Mesenchymal stem cell (in vitro differentiated cells and primary cell): ENCODE results near the gene MMP7.

Experiments
- DNase-seq: peaks from one replicate; pipeline ENCODE4 v3.0.0-alpha.2; 2013
- H2AFZ ChIP-seq: one replicate; pipeline ENCODE4 v1.6.1; 2013; ENCODE audit warnings: low read depth, mild to moderate bottlenecking, control low read depth, inconsistent platforms, low read length, moderate library complexity
- H2AK5ac ChIP-seq: 2 replicates; pipeline ENCODE4 v1.6.1; 2013; ENCODE audit warnings: low read length, moderate library complexity, mild to moderate bottlenecking, inconsistent platforms; ENCODE audit not compliant: severe bottlenecking
- H2BK120ac ChIP-seq: one replicate; pipeline ENCODE4 v1.6.1; 2013; ENCODE audit warnings: low read depth, mild to moderate bottlenecking, inconsistent platforms, low read length, moderate library complexity
- H2BK12ac ChIP-seq, 2 experiments: one replicate each; pipeline ENCODE4 v1.6.1; 2013; ENCODE audit warnings: inconsistent platforms in 2 of 2, low read length in 2 of 2, mild to moderate bottlenecking in 2 of 2, moderate library complexity in 2 of 2, control low read depth in 1 of 2
- H2BK15ac ChIP-seq: one replicate; pipeline ENCODE4 v1.6.1; 2013; ENCODE audit warnings: mild to moderate bottlenecking, low read depth, inconsistent platforms; ENCODE audit not compliant: poor library complexity, severe bottlenecking
- H2BK5ac ChIP-seq: 2 replicates; pipeline ENCODE4 v1.6.1; 2013; ENCODE audit warnings: low read depth, mild to moderate bottlenecking, low read length, control low read depth, inconsistent platforms; ENCODE audit not compliant: poor library complexity, severe bottlenecking
- H3K14ac ChIP-seq, 2 experiments: one replicate each; pipeline ENCODE4 v1.6.1; 2013; ENCODE audit warnings: inconsistent platforms in 2 of 2, low read length in 2 of 2, control low read depth in 1 of 2, mild to moderate bottlenecking in 1 of 2, moderate library complexity in 1 of 2
- H3K18ac ChIP-seq, 2 experiments: one replicate each; pipeline ENCODE4 v1.6.1; 2013; ENCODE audit warnings: inconsistent platforms in 2 of 2, low read length in 2 of 2, control low read depth in 1 of 2, low read depth in 1 of 2, mild to moderate bottlenecking in 1 of 2
- H3K23ac ChIP-seq, 2 experiments: one replicate each; pipeline ENCODE4 v1.6.1; 2013; ENCODE audit warnings: inconsistent platforms in 2 of 2, low read length in 2 of 2, mild to moderate bottlenecking in 2 of 2, moderate library complexity in 2 of 2, control low read depth in 1 of 2
- H3K27ac ChIP-seq: 2 replicates; pipeline ENCODE4 v1.5.1; 2013; ENCODE audit warnings: mild to moderate bottlenecking, moderate library complexity, low read length, control low read depth, inconsistent platforms; ENCODE audit not compliant: poor library complexity, severe bottlenecking
- H3K27me3 ChIP-seq, 2 experiments: 2 replicates each; pipeline versions ENCODE4 v1.6.1 to v1.7.0; 2013; ENCODE audit warnings: low read length in 2 of 2, mild to moderate bottlenecking in 2 of 2, moderate library complexity in 2 of 2, control low read depth in 1 of 2, inconsistent platforms in 1 of 2; ENCODE audit not compliant: control insufficient read depth in 1 of 2, insufficient read depth in 1 of 2
- H3K36me3 ChIP-seq, 2 experiments: 2 replicates each; pipeline versions ENCODE4 v1.6.1 to v1.7.0; 2013; ENCODE audit warnings: low read length in 2 of 2, control low read depth in 1 of 2, inconsistent platforms in 1 of 2, low read depth in 1 of 2, mild to moderate bottlenecking in 1 of 2; ENCODE audit not compliant: insufficient read depth in 2 of 2, control insufficient read depth in 1 of 2
- H3K4ac ChIP-seq, 2 experiments: one replicate each; pipeline ENCODE4 v1.6.1; 2013; ENCODE audit warnings: inconsistent platforms in 2 of 2, low read length in 2 of 2, mild to moderate bottlenecking in 2 of 2, moderate library complexity in 2 of 2, control low read depth in 1 of 2, low read depth in 1 of 2
- H3K4me1 ChIP-seq: 2 replicates; pipeline ENCODE4 v1.6.1; 2013; ENCODE audit warnings: low read depth, low read length, control low read depth; ENCODE audit not compliant: control insufficient read depth, insufficient read depth
- H3K4me2 ChIP-seq: 2 replicates; pipeline ENCODE4 v1.6.1; 2013; ENCODE audit warnings: low read length, mild to moderate bottlenecking, inconsistent platforms; ENCODE audit not compliant: poor library complexity, severe bottlenecking
- H3K4me3 ChIP-seq, 2 experiments: 2 replicates each; pipeline versions ENCODE4 v1.5.1 to v1.7.0; 2013; ENCODE audit warnings: low read length in 2 of 2, mild to moderate bottlenecking in 2 of 2, control low read depth in 1 of 2, low read depth in 1 of 2; ENCODE audit not compliant: insufficient read depth in 1 of 2
- H3K79me1 ChIP-seq: replicated peaks from 2 replicates; pipeline ENCODE4 v1.6.1; 2013; ENCODE audit warnings: mild to moderate bottlenecking, control low read depth, low read length, inconsistent platforms; ENCODE audit not compliant: poor library complexity, severe bottlenecking
- H3K9ac ChIP-seq: 2 replicates; pipeline ENCODE4 v1.7.0; 2013; ENCODE audit warnings: mild to moderate bottlenecking, low read length, moderate library complexity
- H3K9me3 ChIP-seq: 2 replicates; pipeline ENCODE4 v1.7.0; 2013; ENCODE audit warnings: mild to moderate bottlenecking, low read length; ENCODE audit not compliant: control insufficient read depth
- H4K8ac ChIP-seq: one replicate; pipeline ENCODE4 v1.6.1; 2013; ENCODE audit warnings: inconsistent platforms, mild to moderate bottlenecking, low read length, moderate library complexity
- H4K91ac ChIP-seq: one replicate; pipeline ENCODE4 v1.6.1; 2013; ENCODE audit warnings: mild to moderate bottlenecking, low read length, inconsistent platforms
- WGBS: methylation state at CpG from one replicate; pipeline ENCODE4 v1.1.7; 2013; ENCODE audit warnings: mixed read lengths; 5-methylcytosine and 5-hydroxymethylcytosine counted together

Gene MMP7

GRCh38 chr11:102499931-102500330 is 30.6 kb downstream of the MMP7 start:
- H3K4me2 ChIP-seq: no peak overlapping the region

GRCh38 chr11:102499151-102499550 is 31.4 kb downstream of the MMP7 start:
- Histone ChIP-seq H2BK5ac (no peak overlapping the region), H3K23ac (no peak overlapping the region), H2BK12ac (no peak overlapping the region), H3K79me1 (no peaks in the 10 kb centered on the region), H3K14ac (no peak overlapping the region), H3K4me2 (no peak overlapping the region), H3K4me1 (no peaks in the 10 kb centered on the region), H2BK120ac (no peak overlapping the region), H4K91ac (no peak overlapping the region), H3K9ac (no peak overlapping the region), H3K9me3 (no peaks in the 10 kb centered on the region), H3K18ac (no peak overlapping the region), H3K27ac (no peak overlapping the region), H3K4ac (no peak overlapping the region), H3K36me3 (no peaks in the 10 kb centered on the region), H3K4me3 (no peak overlapping the region), H3K27me3 (no peaks in the 10 kb centered on the region), H2AFZ (no peak overlapping the region), H2BK15ac (no peak overlapping the region), H4K8ac (no peak overlapping the region), H2AK5ac (peak overlapping the region; percentile 39)
- WGBS: 100% methylated on average over 3 of the region's 3 CpGs
- no peak for DNase-seq

More at GRCh38 chr11:102499931-102500330, 30.6 kb downstream of the MMP7 start:
- Histone ChIP-seq H2AFZ (no peak overlapping the region), H4K8ac (no peak overlapping the region), H3K36me3 (no peaks in the 10 kb centered on the region), H3K79me1 (no peaks in the 10 kb centered on the region), H3K4me3 (no peak overlapping the region), H2BK12ac (no peak overlapping the region), H3K4me1 (no peaks in the 10 kb centered on the region), H3K9me3 (no peaks in the 10 kb centered on the region), H3K27me3 (no peaks in the 10 kb centered on the region), H3K18ac (no peak overlapping the region), H3K4ac (no peak overlapping the region), H3K27ac (no peak overlapping the region), H2BK15ac (no peak overlapping the region), H3K23ac (no peak overlapping the region), H3K9ac (no peak overlapping the region), H2BK120ac (no peak overlapping the region), H3K14ac (no peak overlapping the region), H2BK5ac (no peak overlapping the region), H2AK5ac (no peak overlapping the region), H4K91ac (no peak overlapping the region)
- 50% methylated on average over 1 of the region's 2 CpGs for WGBS
- DNase-seq: no peak

DNA sequence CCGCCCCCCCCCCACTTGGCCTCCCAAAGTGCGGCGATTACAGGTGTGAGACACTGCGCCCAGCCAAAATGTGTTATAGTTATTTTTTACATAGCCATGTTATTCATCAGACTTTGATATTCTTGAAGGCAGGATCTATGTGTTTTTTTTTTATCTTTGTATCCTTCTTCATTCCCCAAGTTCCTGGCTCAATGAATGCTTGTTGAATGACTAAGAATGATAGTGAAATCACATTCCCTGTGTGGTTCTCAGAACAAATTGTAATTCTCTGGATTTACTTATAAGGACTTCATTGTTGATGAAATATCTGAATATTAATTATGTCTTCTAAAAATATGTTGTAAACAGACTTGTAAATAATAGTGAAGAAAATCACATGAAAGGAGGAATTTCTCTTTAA is 33.5 kb downstream of the MMP7 start:
- H3K4me2 ChIP-seq: no peak overlapping the region
- H2BK5ac ChIP-seq: no peak overlapping the region
- no peak overlapping the region for H2BK12ac ChIP-seq
- no peak overlapping the region for H3K23ac ChIP-seq
- peak overlapping the region; percentile 31 for H3K9ac ChIP-seq
- H2AFZ ChIP-seq: no peak overlapping the region
- H2BK15ac ChIP-seq: no peak overlapping the region
- no peak overlapping the region for H4K8ac ChIP-seq
- no peaks in the 10 kb centered on the region for H3K9me3 ChIP-seq
- H3K79me1 ChIP-seq: no peaks in the 10 kb centered on the region
- H4K91ac ChIP-seq: no peak overlapping the region
- no peak for DNase-seq
- H3K4me3 ChIP-seq: no peak overlapping the region
- no peaks in the 10 kb centered on the region for H3K4me1 ChIP-seq
- no peaks in the 10 kb centered on the region for H3K36me3 ChIP-seq
- H3K18ac ChIP-seq: no peak overlapping the region
- H2BK120ac ChIP-seq: no peak overlapping the region
- no peak overlapping the region for H3K4ac ChIP-seq
- H3K27me3 ChIP-seq: no peaks in the 10 kb centered on the region
- no CpG with 5 or more reads among the region's 4 CpGs for WGBS
- H3K27ac ChIP-seq: no peak overlapping the region
- no peak overlapping the region for H3K14ac ChIP-seq
- no peak overlapping the region for H2AK5ac ChIP-seq

DNA sequence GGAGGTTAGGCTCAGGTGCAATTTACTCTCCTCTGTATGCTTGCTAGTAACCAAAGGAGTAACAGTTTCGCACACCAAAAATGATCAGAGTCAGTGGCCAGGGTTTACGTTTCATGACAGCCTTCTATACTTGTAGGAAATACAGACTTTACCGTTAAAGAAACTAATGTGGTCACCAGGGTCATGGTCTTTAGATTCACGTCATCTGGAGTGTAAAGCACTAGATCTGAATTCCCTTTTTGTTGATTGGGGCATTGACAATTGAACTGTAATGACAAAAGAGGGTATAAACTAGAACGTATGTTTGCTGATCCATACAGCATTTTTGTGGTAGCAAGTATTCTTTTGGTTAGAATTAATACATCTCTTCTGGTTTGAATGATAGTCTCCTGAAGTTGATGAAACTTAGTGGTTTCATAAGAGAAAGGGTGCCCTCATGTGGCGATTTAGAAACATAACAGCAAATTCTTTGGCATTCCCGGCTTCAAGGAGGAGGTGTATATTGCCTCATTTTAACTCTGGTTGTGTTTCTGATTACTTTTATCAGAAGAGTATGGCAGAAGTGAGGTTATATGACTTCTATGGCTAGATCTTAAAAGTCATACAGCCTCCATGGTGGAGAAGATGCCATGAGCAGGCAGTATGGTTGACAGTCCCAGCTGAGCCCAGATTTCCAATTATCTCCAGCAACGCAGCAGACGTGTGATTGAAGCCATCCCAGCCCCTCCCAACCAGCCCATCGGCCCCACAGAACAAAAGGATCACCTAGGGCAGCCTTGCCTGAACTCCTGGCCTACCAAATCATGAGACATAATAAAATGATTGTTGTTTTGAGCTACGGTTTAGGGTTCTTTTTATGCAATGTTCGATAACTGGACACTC is 35.1 kb downstream of the MMP7 start:
- no peaks in the 10 kb centered on the region for H3K79me1 ChIP-seq
- H3K14ac ChIP-seq: no peak overlapping the region
- H3K4me3 ChIP-seq: no peak overlapping the region
- DNase-seq: peak; percentile 85
- no peaks in the 10 kb centered on the region for H3K9me3 ChIP-seq
- no peak overlapping the region for H2BK15ac ChIP-seq
- H4K91ac ChIP-seq: no peak overlapping the region
- peak overlapping the region; percentile 36 for H3K4me2 ChIP-seq
- H3K18ac ChIP-seq: no peak overlapping the region
- H3K4me1 ChIP-seq: no peaks in the 10 kb centered on the region
- no peak overlapping the region for H2BK12ac ChIP-seq
- H3K9ac ChIP-seq: peak overlapping the region; percentile 31
- peak overlapping the region; percentile 72 for H2AK5ac ChIP-seq
- H2AFZ ChIP-seq: no peak overlapping the region
- H4K8ac ChIP-seq: no peak overlapping the region
- no peak overlapping the region for H3K27ac ChIP-seq
- H2BK120ac ChIP-seq: no peak overlapping the region
- no peaks in the 10 kb centered on the region for H3K36me3 ChIP-seq
- no peak overlapping the region for H3K23ac ChIP-seq
- no peaks in the 10 kb centered on the region for H3K27me3 ChIP-seq
- no peak overlapping the region for H3K4ac ChIP-seq
- 46% methylated on average over 12 of the region's 12 CpGs for WGBS
- H2BK5ac ChIP-seq: no peak overlapping the region
